SJSA1 (cell line): Measurements from ENCODE around the gene POM121C. TPM values are rescaled to one million over a fixed set of nuclear protein-coding genes. Genes with fewer than 3 reads are reported as not detected.
"Not testable (repeated sequence)": the region's sequence is repeated elsewhere in the genome, so short reads cannot be mapped to it uniquely, and the experiment has no call there.

ENCODE experiments used
- DNase-seq, 2 experiments: peaks; one replicate each; pipeline ENCODE4 v3.0.0-alpha.2; 2015 to 2020; ENCODE audit warnings: low spot score in 2 of 2, low read depth in 1 of 2
- H3K27ac ChIP-seq: fragments of 250-450 bp; sonication (Bioruptor Pico); 2 replicates; pipeline ENCODE4 v1.5.1; 2020; ENCODE audit warnings: mild to moderate bottlenecking, moderate library complexity
- H3K27me3 ChIP-seq: fragments of 250-450 bp; sonication (Bioruptor Pico); replicated peaks from 2 replicates; pipeline ENCODE4 v1.5.1; 2020; ENCODE audit warnings: mild to moderate bottlenecking, moderate library complexity
- H3K36me3 ChIP-seq: fragments of 250-450 bp; sonication (Bioruptor Pico); 2 replicates; pipeline ENCODE4 v1.5.1; 2020; ENCODE audit warnings: mild to moderate bottlenecking
- H3K4me1 ChIP-seq: fragments of 250-450 bp; sonication (Bioruptor Pico); replicated peaks from 2 replicates; pipeline ENCODE4 v1.6.1; 2021; ENCODE audit warnings: mild to moderate bottlenecking
- H3K4me3 ChIP-seq: fragments of 250-450 bp; sonication (Bioruptor Pico); 2 replicates; pipeline ENCODE4 v1.5.1; 2020; ENCODE audit warnings: mild to moderate bottlenecking
- H3K9me3 ChIP-seq: fragments of 250-450 bp; sonication (Bioruptor Pico); replicated peaks from 2 replicates; pipeline ENCODE4 v1.5.1; 2020; ENCODE audit warnings: mild to moderate bottlenecking
- total RNA-seq: library from RNA; depleted of rRNA; stranded (reverse); fragments of >200 nt; shearing (Covaris generic); gene quantifications from 2 replicates; pipeline ENCODE4 v1.2.3, GENCODE V29; 2014

The POM121C gene
- total RNA-seq, 1 experiment from 2014 or later: 6.6 TPM

DNA sequence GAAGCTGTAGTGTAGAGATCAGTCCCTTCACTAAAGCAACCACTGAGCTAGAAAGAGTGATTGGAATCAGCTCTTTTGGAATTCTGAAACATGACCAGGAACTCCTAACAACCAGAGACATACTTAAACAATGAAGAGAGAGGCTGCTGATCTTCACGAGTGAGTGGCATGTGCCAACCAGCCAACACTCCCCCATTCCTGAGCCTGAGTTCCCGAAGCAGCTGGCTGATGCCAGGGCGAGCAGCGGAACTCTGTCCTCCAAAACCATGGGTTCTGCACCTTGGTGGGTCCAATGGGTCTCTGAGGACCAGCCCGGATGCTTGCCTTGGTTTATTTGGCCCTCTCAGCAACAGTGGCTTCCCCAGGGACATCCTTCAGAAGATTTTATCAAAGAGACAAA lies 25.6 kb downstream of the POM121C start:
- not testable (repeated sequence) for H3K36me3 ChIP-seq, H3K9me3 ChIP-seq, H3K27ac ChIP-seq, H3K4me3 ChIP-seq, H3K27me3 ChIP-seq, DNase-seq, H3K4me1 ChIP-seq

DNA sequence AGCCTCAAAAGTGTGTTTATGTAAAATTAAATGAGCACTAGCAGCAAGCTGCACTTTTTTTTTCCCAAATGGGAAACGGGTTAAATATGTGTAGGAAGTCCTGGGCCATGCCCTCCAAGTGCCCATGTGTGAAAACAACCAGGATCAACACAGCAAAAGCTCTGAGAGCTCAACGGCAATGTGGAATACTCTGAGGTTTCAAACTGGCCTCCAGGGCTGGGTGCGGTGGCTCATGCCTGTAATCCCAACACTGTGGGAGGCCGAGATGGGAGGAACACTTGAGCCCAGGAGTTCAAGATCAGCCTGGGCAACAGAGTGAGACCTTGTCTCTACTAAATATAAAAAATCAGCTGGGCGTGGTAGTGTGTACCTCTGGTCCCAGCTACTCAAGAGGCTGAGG lies 28.1 kb downstream of the POM121C start:
- H3K4me1 ChIP-seq, H3K27ac ChIP-seq, H3K4me3 ChIP-seq, DNase-seq, H3K9me3 ChIP-seq, H3K27me3 ChIP-seq, H3K36me3 ChIP-seq: not testable (repeated sequence)

DNA sequence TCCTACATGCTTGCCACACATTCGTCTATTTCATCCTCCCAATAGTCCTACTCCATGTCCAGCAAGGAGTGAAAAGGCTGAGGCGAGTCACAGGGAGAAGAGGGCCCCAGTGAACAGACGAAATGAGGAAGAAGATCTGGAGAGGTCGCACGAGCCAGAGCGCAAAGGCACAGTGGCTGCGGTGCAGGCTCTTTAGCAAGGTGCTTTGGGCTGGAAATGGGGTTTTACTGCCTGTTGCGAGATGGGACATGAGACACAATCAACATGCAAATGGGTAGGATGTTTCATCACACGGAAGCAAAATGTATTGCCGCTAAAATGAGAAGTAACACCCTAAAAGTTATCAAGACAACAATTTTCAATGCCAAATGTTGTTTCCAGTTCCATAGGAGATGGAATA lies 29.7 kb downstream of the POM121C start:
- not testable (repeated sequence) for H3K9me3 ChIP-seq, H3K27ac ChIP-seq, H3K36me3 ChIP-seq, H3K4me1 ChIP-seq, H3K27me3 ChIP-seq, DNase-seq, H3K4me3 ChIP-seq

DNA sequence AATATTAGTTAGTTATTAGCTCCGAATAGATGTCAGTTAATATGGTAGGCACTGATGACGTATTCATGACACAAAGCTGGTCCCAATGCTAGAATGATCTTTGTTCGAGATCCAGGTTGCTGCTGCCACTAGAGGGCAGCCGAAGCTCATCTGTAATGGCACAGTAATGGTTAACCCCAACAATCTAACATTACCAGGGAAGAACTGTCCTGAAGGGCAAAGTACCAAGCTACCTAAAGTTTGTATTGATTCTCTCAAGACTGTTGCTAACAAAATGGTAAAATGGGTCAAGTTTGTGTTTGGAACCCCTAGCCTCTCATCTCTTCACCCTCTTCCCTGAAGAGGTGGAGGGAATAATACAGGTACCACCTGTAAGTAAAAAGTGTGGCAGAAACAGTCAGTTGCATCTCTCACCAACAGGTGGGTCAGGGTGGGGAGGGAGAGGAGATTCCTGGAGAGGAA lies 33.6 kb downstream of the POM121C start:
- not testable (repeated sequence) for DNase-seq, H3K27me3 ChIP-seq, H3K36me3 ChIP-seq

DNA sequence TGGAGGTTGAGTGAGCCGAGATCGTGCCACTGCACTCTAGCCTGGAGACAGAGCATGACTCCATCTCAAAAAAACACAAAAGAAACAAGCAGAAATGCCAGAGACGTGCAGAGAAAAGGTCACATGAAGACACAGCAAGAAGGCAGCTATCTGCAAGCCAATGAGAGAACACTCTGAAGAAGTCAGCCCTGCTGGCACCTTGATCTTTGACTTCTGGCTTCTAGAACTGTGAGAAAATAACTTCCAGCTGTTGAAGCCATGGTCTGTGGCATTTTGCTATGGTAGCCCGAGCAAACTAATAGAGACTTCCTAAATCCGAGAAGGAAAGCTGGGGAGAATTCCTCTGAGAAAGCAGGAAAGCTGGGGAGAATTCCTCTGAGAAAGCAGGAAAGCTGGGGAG lies 36.2 kb downstream of the POM121C start:
- H3K36me3 ChIP-seq, H3K27ac ChIP-seq, H3K4me1 ChIP-seq, H3K27me3 ChIP-seq, H3K4me3 ChIP-seq, DNase-seq, H3K9me3 ChIP-seq: not testable (repeated sequence)

More for the DNA sequence above, 33.6 kb downstream of the POM121C start:
- H3K4me1 ChIP-seq, H3K9me3 ChIP-seq, H3K27ac ChIP-seq, H3K4me3 ChIP-seq: not testable (repeated sequence)

DNA sequence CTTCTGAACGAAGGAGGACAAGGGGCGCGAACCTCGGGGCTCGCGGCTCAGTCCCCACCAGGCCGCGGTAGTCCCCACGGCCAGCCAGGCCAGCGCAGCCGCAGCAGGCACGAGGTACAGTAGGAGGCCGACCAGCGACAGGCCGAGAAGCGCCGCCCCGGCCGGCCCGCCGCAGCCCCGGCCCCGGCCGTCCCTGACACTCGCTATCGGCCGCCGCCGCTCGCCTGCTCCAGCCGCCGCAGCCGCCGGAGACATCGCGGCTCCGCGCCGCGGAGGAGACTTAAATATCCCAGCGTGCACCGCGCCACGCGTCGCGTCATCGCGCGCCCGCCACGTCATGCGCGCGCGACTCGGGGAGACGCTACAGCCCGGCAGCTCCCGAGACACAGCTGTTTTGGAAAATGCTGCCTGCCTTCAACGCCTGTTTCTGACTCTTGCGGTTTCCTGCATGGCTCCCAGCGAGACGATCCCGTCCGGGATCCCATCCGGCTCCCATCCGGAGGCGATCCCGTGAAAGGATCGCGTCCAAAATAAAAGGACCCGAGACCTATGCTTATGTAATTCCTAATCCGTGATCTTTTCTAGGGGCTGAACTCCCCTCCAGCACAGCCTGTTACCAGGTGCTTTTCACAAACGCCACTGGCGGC lies 43.5 kb downstream of the POM121C start:
- H3K27ac ChIP-seq: peak overlapping the region; percentile 87
- not testable (repeated sequence) for H3K9me3 ChIP-seq, H3K27me3 ChIP-seq, H3K4me1 ChIP-seq
- peak in 1 of 2 experiments; percentile 39 for DNase-seq
- H3K4me3 ChIP-seq: peak overlapping the region; percentile 68
- H3K36me3 ChIP-seq: peaks cover 24% of the 10 kb centered on the region

DNA sequence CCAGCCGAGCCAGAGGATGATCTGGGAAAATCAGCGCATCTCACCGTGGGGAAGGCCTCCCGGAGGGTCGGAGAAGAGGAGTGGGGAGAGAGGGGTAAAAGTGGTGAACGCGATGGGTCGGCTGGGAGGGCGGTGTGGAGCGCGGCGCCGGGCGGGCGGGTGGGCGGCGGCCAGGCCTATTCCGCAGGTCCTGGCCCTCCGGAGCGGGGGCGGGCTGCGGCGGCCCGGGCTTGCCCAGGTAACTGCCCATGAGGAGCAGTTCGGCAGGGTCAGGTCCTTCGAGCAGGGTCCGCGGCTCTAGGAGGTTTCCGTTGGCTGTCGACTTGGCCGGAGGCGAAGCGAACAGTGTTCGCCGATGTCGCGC lies 44.0 kb downstream of the POM121C start:
- H3K4me1 ChIP-seq: not testable (repeated sequence)
- peak overlapping the region; percentile 87 for H3K27ac ChIP-seq

DNA sequence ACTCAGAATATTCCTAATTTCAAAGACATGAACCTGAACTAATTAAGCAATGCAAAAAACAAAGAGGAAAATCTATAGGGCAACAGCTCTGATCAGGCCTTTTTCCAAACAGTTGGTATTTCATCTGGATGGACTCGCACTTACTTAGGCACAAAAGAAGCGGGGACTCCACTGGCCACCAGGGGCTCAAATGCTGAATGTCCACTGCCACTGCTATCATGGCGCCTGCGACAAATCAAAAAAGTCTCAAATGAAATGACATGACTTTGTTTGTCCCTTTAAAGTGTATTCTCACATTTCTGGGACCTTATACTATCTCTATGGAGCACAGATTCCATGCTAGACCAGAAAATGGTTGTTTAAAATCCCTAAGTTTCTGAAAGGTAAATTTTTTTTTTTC lies 47.1 kb downstream of the POM121C start:
- H3K36me3 ChIP-seq: peaks cover 48% of the 10 kb centered on the region
- not testable (repeated sequence) for H3K4me1 ChIP-seq, H3K4me3 ChIP-seq, DNase-seq, H3K27ac ChIP-seq, H3K9me3 ChIP-seq, H3K27me3 ChIP-seq

More for the DNA sequence above, 44.0 kb downstream of the POM121C start:
- not testable (repeated sequence) for H3K27me3 ChIP-seq, H3K9me3 ChIP-seq, DNase-seq
- Histone ChIP-seq H3K36me3 (peaks cover 25% of the 10 kb centered on the region), H3K4me3 (peak overlapping the region; percentile 68)

DNA sequence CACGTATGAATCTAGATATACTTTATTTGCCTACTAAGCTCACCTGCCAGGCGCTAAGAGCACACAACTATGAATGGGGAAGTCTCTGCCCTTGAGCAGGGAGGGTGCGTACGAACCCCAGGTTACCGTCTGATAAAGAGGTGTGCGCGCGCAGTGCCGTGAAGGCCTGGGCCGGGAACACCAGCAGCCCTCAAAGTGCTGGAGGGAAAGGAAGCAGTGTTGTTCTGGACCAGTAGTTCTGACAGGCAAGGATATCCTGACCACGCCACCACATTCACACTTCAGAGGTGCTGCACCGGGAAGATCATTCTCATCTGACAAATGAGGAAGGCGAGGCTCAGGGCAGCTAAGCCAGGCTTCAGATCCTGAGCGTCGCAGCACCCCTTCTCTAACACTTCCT lies 62.6 kb downstream of the POM121C start:
- H3K27me3 ChIP-seq, DNase-seq, H3K27ac ChIP-seq, H3K9me3 ChIP-seq, H3K4me1 ChIP-seq, H3K4me3 ChIP-seq: not testable (repeated sequence)
- H3K36me3 ChIP-seq: peaks cover 17% of the 10 kb centered on the region

DNA sequence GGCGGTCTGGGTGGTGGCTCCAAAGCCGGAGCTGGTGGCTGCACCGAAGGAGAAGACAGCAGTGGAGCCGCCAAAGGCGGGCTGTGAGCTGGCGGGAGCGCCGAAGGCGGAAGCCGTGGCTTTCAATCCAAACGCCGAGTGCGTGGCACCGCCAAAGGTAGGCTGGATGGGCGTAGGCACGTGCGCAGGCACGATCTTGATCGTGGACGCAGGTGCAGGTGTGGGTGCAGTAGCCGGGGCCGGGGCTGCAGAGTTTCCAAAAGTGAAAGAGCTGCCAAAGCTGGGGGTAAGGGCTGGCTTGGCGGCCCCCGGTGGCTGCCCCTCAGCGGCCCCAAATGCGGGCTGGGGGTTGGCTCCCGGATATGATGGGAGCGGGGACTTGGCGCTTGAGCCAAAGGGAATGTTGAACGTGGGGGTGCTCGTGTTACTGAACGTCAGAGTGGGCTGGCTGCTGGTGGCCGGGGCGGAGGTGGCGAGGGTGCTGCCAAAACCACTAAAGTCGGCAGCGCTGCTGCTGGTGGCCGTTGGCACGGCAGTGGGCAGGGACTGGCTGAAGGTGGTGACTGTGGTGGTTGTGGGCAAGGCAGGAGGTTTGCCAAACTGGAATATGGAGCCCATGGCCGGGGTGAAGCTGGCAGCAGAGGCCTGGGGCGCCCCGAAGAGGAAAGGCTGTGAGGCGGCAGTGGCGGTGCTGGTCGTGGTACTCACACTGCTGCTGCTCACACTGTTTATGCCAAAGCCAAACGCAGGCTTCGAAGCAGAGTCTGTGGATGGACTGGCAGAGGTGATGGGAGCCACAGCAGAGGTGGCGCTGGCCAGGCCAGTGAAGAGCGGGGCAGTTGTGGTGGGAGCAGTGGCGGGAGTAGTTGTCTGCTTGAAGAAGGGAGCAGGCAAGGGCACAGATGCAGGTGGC lies 64.0 kb downstream of the POM121C start:
- not testable (repeated sequence) for H3K9me3 ChIP-seq, H3K4me3 ChIP-seq, H3K27me3 ChIP-seq, H3K27ac ChIP-seq, H3K4me1 ChIP-seq
- H3K36me3 ChIP-seq: peaks cover 11% of the 10 kb centered on the region
- peak in 1 of 2 experiments; percentile 38 for DNase-seq

DNA sequence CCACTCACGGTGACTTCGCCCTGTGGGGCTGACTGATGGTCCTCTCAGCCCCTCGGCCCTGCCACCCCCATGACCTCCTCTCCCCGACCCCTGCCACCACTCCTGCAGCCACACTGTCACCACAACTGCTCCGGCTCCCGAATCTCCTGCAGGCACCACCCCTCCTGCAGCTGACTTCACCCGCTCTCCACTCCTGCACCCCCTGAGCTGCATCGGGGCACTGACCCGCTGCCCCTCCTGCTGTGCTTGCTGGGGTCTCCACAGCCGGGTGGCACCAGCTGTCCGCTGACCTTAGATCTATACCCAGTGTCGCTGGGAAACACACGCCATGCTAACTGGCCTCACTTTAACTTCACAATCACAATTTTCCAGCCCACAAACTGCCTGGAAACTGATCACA lies 65.9 kb downstream of the POM121C start:
- peak in 1 of 2 experiments; percentile 30 for DNase-seq
- not testable (repeated sequence) for H3K27me3 ChIP-seq, H3K9me3 ChIP-seq, H3K4me3 ChIP-seq, H3K4me1 ChIP-seq, H3K27ac ChIP-seq
- H3K36me3 ChIP-seq: peaks cover 15% of the 10 kb centered on the region

DNA sequence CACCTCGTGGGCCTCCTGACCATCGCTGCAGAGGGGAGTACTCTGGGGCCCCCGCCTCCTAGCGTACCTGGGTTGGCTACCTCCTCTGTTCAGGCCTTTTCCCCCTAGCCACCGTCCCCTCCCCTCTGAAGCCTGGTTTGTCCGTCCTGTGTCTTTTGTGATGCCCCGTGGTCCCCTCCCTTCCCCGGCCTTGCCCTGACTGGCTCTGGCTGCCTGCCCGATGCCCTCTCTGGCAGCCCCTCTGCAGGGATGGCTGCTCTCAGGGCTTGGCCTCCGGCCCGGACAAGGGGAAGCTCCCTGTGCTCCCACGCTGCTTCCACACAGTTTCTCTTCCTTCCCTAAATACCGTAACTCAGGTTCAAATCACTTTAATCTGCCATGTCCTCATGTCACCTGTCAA lies 66.4 kb downstream of the POM121C start:
- peaks cover 15% of the 10 kb centered on the region for H3K36me3 ChIP-seq
- H3K27me3 ChIP-seq, H3K9me3 ChIP-seq, H3K4me3 ChIP-seq, H3K27ac ChIP-seq, H3K4me1 ChIP-seq: not testable (repeated sequence)
- peak in 1 of 2 experiments; percentile 22 for DNase-seq

DNA sequence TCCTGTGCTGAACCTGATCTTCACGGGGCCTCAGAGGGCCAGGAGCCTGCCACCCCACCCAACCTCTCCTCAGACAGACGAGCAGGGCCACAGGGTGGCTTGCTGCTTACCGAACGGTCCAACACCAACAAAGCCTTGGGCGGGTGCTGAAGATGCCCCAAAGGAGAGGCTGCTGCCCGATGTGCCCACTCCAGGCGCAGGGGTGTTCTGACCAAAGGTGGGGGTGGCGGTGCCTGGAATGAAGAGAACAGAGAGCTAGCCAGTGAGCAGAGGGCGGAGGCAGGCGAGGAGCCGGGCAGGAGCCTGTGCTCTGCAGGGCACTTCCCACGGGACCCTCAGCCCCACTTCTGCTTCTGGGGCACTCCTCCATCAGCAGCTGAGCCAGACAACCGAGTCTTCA lies 66.9 kb downstream of the POM121C start:
- not testable (repeated sequence) for H3K27ac ChIP-seq, H3K4me1 ChIP-seq, H3K4me3 ChIP-seq, H3K27me3 ChIP-seq, H3K9me3 ChIP-seq
- DNase-seq: peak in 1 of 2 experiments; percentile 37
- peaks cover 15% of the 10 kb centered on the region for H3K36me3 ChIP-seq

DNA sequence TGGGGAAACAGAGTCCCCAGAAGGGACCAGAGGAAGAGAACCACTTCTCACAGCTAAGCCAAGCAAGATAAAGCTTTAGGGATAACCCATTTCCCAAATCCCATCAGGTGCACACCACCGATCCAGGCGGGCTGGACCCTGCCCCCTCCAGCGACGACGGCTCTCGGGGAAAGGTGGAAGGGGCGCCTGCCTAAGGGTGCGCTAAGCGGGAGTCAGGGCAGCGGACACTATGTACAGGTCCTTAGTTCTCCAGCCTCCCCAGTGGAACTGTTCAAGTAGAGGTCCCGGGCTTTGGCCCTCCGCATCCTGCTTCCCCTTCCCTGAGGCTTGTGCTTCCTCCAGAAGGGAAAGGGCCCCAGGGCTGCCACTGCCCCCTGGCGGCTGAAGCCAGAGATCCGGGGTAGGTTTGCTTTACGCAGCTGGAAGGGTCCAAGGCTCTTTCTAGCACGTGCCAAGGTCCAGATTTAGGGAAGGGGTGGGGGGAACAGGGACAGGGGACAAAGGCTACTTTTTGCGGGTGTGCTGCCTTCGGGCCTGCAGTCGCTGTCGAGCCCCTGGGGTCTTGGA lies 67.7 kb downstream of the POM121C start:
- DNase-seq: peak in 1 of 2 experiments; percentile 9
- H3K27me3 ChIP-seq, H3K4me3 ChIP-seq, H3K4me1 ChIP-seq, H3K27ac ChIP-seq, H3K9me3 ChIP-seq: not testable (repeated sequence)
- peaks cover 15% of the 10 kb centered on the region for H3K36me3 ChIP-seq
